Mesothelial cell of epicardium (in vitro differentiated cells): ENCODE results near the gene COL27A1. TPM values are rescaled to one million over a fixed set of nuclear protein-coding genes. Genes with fewer than 3 reads are reported as not detected.
A peak's percentile ranks its signal among the peaks of the same experiment; 100 is the strongest.

Source experiments
- DNase-seq, 2 experiments: peaks; one replicate each; pipeline ENCODE4 v3.0.0; 2021; ENCODE audit warnings: low spot score in 2 of 2; ENCODE audit not compliant: unreplicated experiment in 2 of 2
- H3K27ac Mint-ChIP-seq: 2 replicates; pipeline ENCODE4 v1.8.0; 2021; ENCODE audit warnings: mixed read lengths
- H3K27me3 Mint-ChIP-seq: 2 replicates; pipeline ENCODE4 v1.8.0; 2021; ENCODE audit warnings: low read depth, mixed read lengths
- H3K36me3 Mint-ChIP-seq: 2 replicates; pipeline ENCODE4 v1.8.0; 2021; ENCODE audit warnings: mixed read lengths
- H3K4me1 Mint-ChIP-seq: 2 replicates; pipeline ENCODE4 v1.8.0; 2021; ENCODE audit warnings: mixed read lengths
- H3K4me3 Mint-ChIP-seq: 2 replicates; pipeline ENCODE4 v1.8.0; 2021; ENCODE audit warnings: mild to moderate bottlenecking, moderate library complexity, mixed read lengths
- H3K9me3 Mint-ChIP-seq: 2 replicates; pipeline ENCODE4 v1.8.0; 2021; ENCODE audit warnings: mixed read lengths
- total RNA-seq: library from RNA; stranded (reverse); gene quantifications from 3 replicates; pipeline ENCODE4 v1.2.1, GENCODE V29; 2021
- TF ChIP-seq, protein P1 (sequence below): fragments of 200-600 bp; sonication (generic); IDR thresholded peaks from one replicate; pipeline ENCODE4 v1.5.0; 2021; ENCODE audit warnings: antibody characterized with exemption; ENCODE audit not compliant: unreplicated experiment

The COL27A1 gene
- total RNA-seq, 1 donor from 2014 or later: 138 TPM

DNA sequence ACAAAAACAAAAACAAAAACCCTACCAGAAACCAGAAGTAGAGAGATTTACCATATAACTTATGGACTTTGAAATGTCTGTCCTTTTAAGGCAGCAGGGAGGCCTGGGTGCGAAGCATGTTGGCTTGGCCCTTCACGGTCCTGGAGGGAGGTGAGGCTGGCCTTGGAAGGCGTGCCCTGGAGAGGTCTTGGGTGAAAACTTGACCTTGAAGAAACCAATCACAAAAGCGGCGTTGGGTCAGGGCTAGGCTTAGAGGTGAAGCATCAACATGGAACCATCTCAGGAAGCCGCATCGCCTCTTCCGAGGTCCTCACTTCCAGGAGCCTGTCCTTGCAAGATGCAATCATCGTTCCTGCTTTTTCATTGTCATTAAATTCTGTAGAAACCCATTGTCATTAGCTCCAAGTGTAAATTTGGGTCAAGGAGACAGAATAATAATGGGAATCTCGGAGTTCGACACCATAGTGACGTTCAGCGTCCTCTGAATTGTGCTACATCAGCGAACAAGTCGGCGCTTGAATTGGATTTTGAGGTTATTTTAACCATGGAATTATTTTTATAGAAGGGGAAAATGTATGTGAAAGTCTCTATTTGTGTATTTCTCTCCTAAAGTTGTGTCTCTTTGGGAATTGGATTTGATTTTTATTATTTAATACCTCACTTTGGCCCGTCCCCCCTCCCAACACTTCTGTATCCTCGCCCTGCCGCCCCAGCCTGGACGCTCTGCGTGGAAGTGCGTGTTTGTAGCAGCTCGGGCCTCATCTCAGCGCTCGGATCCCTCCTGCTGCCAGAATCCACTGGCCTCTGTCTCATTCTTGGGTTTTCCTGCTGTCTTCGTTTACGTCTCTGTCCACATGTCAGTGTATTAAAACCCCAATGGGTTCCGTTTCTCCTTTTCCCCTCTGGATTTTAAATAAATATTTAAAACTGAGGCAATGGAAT is 156.5 kb downstream of the COL27A1 start:
- peak in 1 of 2 experiments; percentile 26 for DNase-seq
- Mint-ChIP-seq H3K27me3 (no peaks in the 10 kb centered on the region), H3K27ac (no peak overlapping the region), H3K9me3 (no peaks in the 10 kb centered on the region), H3K36me3 (peaks cover 24% of the 10 kb centered on the region), H3K4me3 (no peak overlapping the region), H3K4me1 (no peaks in the 10 kb centered on the region)
- TF ChIP-seq, protein P1, sequence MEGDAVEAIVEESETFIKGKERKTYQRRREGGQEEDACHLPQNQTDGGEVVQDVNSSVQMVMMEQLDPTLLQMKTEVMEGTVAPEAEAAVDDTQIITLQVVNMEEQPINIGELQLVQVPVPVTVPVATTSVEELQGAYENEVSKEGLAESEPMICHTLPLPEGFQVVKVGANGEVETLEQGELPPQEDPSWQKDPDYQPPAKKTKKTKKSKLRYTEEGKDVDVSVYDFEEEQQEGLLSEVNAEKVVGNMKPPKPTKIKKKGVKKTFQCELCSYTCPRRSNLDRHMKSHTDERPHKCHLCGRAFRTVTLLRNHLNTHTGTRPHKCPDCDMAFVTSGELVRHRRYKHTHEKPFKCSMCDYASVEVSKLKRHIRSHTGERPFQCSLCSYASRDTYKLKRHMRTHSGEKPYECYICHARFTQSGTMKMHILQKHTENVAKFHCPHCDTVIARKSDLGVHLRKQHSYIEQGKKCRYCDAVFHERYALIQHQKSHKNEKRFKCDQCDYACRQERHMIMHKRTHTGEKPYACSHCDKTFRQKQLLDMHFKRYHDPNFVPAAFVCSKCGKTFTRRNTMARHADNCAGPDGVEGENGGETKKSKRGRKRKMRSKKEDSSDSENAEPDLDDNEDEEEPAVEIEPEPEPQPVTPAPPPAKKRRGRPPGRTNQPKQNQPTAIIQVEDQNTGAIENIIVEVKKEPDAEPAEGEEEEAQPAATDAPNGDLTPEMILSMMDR: no peak

DNA sequence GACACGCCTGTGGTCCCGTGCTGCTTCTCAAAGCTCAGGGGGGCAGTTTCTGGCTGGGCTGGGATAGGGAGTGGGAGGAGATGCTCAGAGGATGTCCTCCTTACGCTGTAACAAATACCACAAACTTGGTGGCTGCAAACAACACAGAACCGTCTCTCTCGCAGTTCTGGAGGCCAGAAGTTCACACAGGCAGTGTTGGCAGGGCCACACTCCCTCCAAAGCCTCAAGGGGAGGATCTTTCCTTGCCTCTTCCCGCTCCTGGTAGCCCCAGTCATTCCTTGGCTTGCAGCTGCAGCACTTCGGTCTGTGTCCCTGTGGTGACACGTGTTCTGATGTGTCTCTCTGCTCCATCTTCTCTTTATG is 157.2 kb downstream of the COL27A1 start:
- Mint-ChIP-seq H3K4me3 (no peak overlapping the region), H3K36me3 (peaks cover 23% of the 10 kb centered on the region), H3K9me3 (no peaks in the 10 kb centered on the region), H3K4me1 (no peaks in the 10 kb centered on the region), H3K27ac (no peak overlapping the region), H3K27me3 (no peaks in the 10 kb centered on the region)
- DNase-seq: peak in 1 of 2 experiments; percentile 24
- TF ChIP-seq, protein P1: no peak

DNA sequence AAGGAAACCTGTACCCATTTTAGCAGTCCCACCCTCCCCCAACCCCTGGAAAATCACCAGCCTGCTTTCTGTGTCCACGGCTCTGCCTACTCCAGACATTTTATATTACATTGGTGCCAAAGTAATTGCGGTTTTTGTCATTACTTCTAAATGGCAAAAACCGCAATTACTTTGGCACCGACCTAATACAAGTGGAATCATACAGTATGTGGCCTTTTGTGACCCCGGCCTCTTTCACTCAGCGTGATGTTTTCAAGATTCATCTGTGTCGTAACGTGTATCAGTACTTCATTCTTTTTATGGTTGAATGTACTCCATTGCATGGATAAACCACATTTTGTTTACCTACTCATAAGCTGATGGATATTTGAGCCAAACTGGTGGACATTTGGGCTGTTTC is 157.8 kb downstream of the COL27A1 start:
- H3K9me3 Mint-ChIP-seq: no peaks in the 10 kb centered on the region
- no peaks in the 10 kb centered on the region for H3K4me1 Mint-ChIP-seq
- peaks cover 20% of the 10 kb centered on the region for H3K36me3 Mint-ChIP-seq
- TF ChIP-seq, protein P1: no peak
- H3K27me3 Mint-ChIP-seq: no peaks in the 10 kb centered on the region
- DNase-seq: no peak
- no peak overlapping the region for H3K4me3 Mint-ChIP-seq
- H3K27ac Mint-ChIP-seq: no peak overlapping the region

- TF ChIP-seq, protein P1: no peak
- Mint-ChIP-seq H3K4me3 (no peak overlapping the region), H3K36me3 (peaks cover 20% of the 10 kb centered on the region), H3K9me3 (no peaks in the 10 kb centered on the region), H3K27me3 (no peaks in the 10 kb centered on the region), H3K27ac (no peak overlapping the region), H3K4me1 (no peaks in the 10 kb centered on the region)
- peak in 1 of 2 experiments; percentile 22 for DNase-seq
Measured at GRCh38 chr9:114314256-114314867, 159.0 kb downstream of the COL27A1 start.

DNA sequence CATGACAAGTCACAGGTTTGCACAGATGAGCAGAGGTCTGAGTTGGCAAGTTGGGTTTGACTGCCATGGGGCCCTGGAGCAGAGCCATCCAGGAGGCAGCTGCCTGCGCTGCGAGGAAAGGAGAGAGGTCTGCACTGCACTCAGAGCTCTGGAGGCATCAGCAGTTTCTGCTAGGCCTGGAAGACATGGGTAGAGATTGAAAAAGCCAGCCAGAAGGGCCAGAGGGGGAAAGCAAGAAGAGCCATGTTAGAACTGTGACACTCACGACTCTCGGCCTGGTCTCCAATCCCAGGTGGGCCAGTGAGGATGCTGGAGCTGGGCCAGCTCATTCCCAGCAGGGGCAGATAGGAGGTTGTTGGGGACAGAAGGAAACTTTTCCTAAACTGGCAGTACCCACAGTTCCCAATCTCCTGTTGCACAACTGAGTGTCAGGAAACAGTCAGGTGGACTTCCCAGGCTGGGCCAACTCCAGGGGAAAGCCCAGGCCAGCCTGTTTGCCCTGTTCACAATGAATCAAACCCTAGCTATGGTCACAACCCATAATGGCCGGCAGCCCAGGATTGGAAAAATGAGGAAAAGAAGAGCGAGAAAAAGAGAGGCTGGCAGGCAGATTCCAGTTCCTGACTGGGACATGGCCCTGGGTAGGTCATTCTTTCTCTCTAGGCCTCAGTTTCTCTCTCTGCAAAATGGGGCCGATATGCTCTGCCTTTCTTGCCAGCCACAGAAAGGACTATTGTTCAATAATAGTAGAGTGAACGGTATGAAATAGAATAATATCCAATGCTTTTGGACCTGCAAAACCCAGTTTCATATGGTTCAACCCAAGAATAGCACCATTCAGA is 159.8 kb downstream of the COL27A1 start:
- H3K27ac Mint-ChIP-seq: no peak overlapping the region
- no peak overlapping the region for H3K4me3 Mint-ChIP-seq
- TF ChIP-seq, protein P1: no peak
- H3K9me3 Mint-ChIP-seq: no peaks in the 10 kb centered on the region
- no peaks in the 10 kb centered on the region for H3K27me3 Mint-ChIP-seq
- peaks cover 15% of the 10 kb centered on the region for H3K36me3 Mint-ChIP-seq
- peak in 1 of 2 experiments; percentile 26 for DNase-seq
- H3K4me1 Mint-ChIP-seq: no peaks in the 10 kb centered on the region
